Caco-2 (cell line): ENCODE measurements around the gene PAPPA2. TPM values are rescaled to one million over a fixed set of nuclear protein-coding genes. Genes with fewer than 3 reads are reported as not detected.

ENCODE experiments used
- BruUV-seq: library from RNA; stranded (reverse); fragments of 400-500 nt; replicated peaks from 2 replicates; lab custom pipeline; 2021; lab: Mats Ljungman, UMichigan
- CTCF ChIA-PET: fragments of 300-600 bp; sonication (Branson Sonifier 250); formaldehyde crosslinking; loops from one replicate; lab custom pipeline; 2022; ENCODE audit warnings: antibody characterized with exemption; lab: Charles Lee
- POLR2A ChIA-PET: fragments of 300-600 bp; sonication (Branson Sonifier 250); formaldehyde crosslinking; loops from one replicate; lab custom pipeline; 2022; ENCODE audit warnings: antibody characterized with exemption; lab: Charles Lee
- DNase-seq, 2 experiments: peaks; one replicate each; pipeline versions ENCODE4 v3.0.0 to v3.0.0-alpha.2; 2020 to 2022
- H3K27me3 ChIP-seq: replicated peaks from 2 replicates; pipeline ENCODE4 v1.6.0; 2011; ENCODE audit warnings: low read length; ENCODE audit not compliant: control insufficient read depth, insufficient read depth
- H3K36me3 ChIP-seq: 2 replicates; pipeline ENCODE4 v1.5.1; 2011; ENCODE audit warnings: low read length; ENCODE audit not compliant: control insufficient read depth, insufficient read depth
- H3K4me1 ChIP-seq: fragments of 250-450 bp; sonication (Bioruptor Pico); 2 replicates; pipeline ENCODE4 v1.5.1; 2020; ENCODE audit warnings: mild to moderate bottlenecking
- H3K4me3 ChIP-seq: 2 replicates; pipeline ENCODE4 v1.5.1; 2011; ENCODE audit warnings: low read depth, mild to moderate bottlenecking, control low read depth, low read length
- H3K9me3 ChIP-seq: fragments of 250-450 bp; sonication (Bioruptor Pico); 2 replicates; pipeline ENCODE4 v1.5.1; 2020; ENCODE audit warnings: mild to moderate bottlenecking, moderate library complexity
- H3K27ac Mint-ChIP-seq: one replicate; pipeline ENCODE4 v1.8.0; 2022; ENCODE audit warnings: mixed read lengths; ENCODE audit not compliant: unreplicated experiment
- H3K27me3 Mint-ChIP-seq: one replicate; pipeline ENCODE4 v1.8.0; 2022; ENCODE audit warnings: mixed read lengths; ENCODE audit not compliant: insufficient read depth, unreplicated experiment
- H3K36me3 Mint-ChIP-seq: one replicate; pipeline ENCODE4 v1.8.0; 2022; ENCODE audit warnings: mild to moderate bottlenecking, mixed read lengths; ENCODE audit not compliant: insufficient read depth, unreplicated experiment
- H3K4me1 Mint-ChIP-seq: one replicate; pipeline ENCODE4 v1.8.0; 2022; ENCODE audit warnings: low read depth, mixed read lengths; ENCODE audit not compliant: unreplicated experiment
- H3K4me3 Mint-ChIP-seq: one replicate; pipeline ENCODE4 v1.8.0; 2022; ENCODE audit warnings: mild to moderate bottlenecking, moderate library complexity, mixed read lengths; ENCODE audit not compliant: unreplicated experiment
- H3K9me3 Mint-ChIP-seq: one replicate; pipeline ENCODE4 v1.8.0; 2022; ENCODE audit warnings: mixed read lengths; ENCODE audit not compliant: unreplicated experiment
- CTCF ChIP-seq, 2 experiments: fragments of 200-600 bp in 1 of 2; IDR thresholded peaks; 1 replicate in 1 of 2; 2 replicates in 1 of 2; pipeline versions ENCODE4 v1.5.1 to v1.8.0; 2011 to 2022; ENCODE audit warnings: antibody characterized with exemption in 1 of 2, control low read depth in 1 of 2, inconsistent platforms in 1 of 2, low read depth in 1 of 2, low read length in 1 of 2, mild to moderate bottlenecking in 1 of 2, moderate library complexity in 1 of 2; ENCODE audit not compliant: insufficient read depth in 1 of 2, severe bottlenecking in 1 of 2, unreplicated experiment in 1 of 2
- intact Hi-C: fragments of 100-400 bp; cut with micrococcal nuclease; formaldehyde crosslinking; loops from one replicate; pipeline ENCODE4 v1.10.0; 2022; ENCODE audit not compliant: unreplicated experiment
- total RNA-seq: library from RNA; stranded (reverse); gene quantifications from 2 replicates; pipeline ENCODE4 v1.2.3, GENCODE V29; 2022

Gene PAPPA2
- total RNA-seq, 1 experiment from 2014 or later: 0.18 TPM

- H3K9me3 ChIP-seq: no peaks in the 10 kb centered on the region
- Mint-ChIP-seq H3K27ac (no peak overlapping the region), H3K4me3 (no peak overlapping the region), H3K27me3 (peaks cover 3% of the 10 kb centered on the region), H3K4me1 (no peaks in the 10 kb centered on the region), H3K36me3 (no peaks in the 10 kb centered on the region), H3K9me3 (no peaks in the 10 kb centered on the region)
- BruUV-seq: no TSS peak
- POLR2A ChIA-PET: no interaction called here
- no peak for TF ChIP-seq CTCF (IDR thresholded peaks at IDR 0.05; ENCODE audit: insufficient read depth in 1 of 2, low read depth in 1 of 2, low read length in 1 of 2, severe bottlenecking in 1 of 2, unreplicated experiment in 1 of 2)
- no peaks in the 10 kb centered on the region for H3K36me3 ChIP-seq
- CTCF ChIA-PET: no interaction called here
- no peak for DNase-seq
- H3K27me3 ChIP-seq: no peaks in the 10 kb centered on the region
- no peak overlapping the region for H3K4me3 ChIP-seq
- intact Hi-C loops: no loop called here
- no peaks in the 10 kb centered on the region for H3K4me1 ChIP-seq
Observed at GRCh38 chr1:176794897-176795508, 332.0 kb downstream of the PAPPA2 start.

- H3K9me3 Mint-ChIP-seq: no peaks in the 10 kb centered on the region
- POLR2A ChIA-PET: no interaction called here
- no peaks in the 10 kb centered on the region for H3K27me3 ChIP-seq
- DNase-seq: no peak
- BruUV-seq: no TSS peak
- no peaks in the 10 kb centered on the region for H3K4me1 ChIP-seq
- no peak for TF ChIP-seq CTCF (IDR thresholded peaks at IDR 0.05; ENCODE audit: insufficient read depth in 1 of 2, low read depth in 1 of 2, low read length in 1 of 2, severe bottlenecking in 1 of 2, unreplicated experiment in 1 of 2)
- no peak overlapping the region for H3K4me3 ChIP-seq
- H3K27me3 Mint-ChIP-seq: peaks cover 3% of the 10 kb centered on the region
- H3K36me3 Mint-ChIP-seq: no peaks in the 10 kb centered on the region
- H3K4me1 Mint-ChIP-seq: no peaks in the 10 kb centered on the region
- no peaks in the 10 kb centered on the region for H3K36me3 ChIP-seq
- no peak overlapping the region for H3K27ac Mint-ChIP-seq
- H3K4me3 Mint-ChIP-seq: no peak overlapping the region
- no peaks in the 10 kb centered on the region for H3K9me3 ChIP-seq
- CTCF ChIA-PET: no interaction called here
- intact Hi-C loops: no loop called here
Observed at GRCh38 chr1:176795929-176796328, 333.0 kb downstream of the PAPPA2 start.

GRCh38 chr1:176796583-176796982, 333.6 kb downstream of the PAPPA2 start:
- no peak overlapping the region for H3K4me3 Mint-ChIP-seq
- Histone ChIP-seq H3K9me3 (no peaks in the 10 kb centered on the region), H3K36me3 (no peaks in the 10 kb centered on the region), H3K27me3 (no peaks in the 10 kb centered on the region), H3K4me3 (no peak overlapping the region), H3K4me1 (no peaks in the 10 kb centered on the region)
- H3K27me3 Mint-ChIP-seq: peaks cover 3% of the 10 kb centered on the region
- no peak for TF ChIP-seq CTCF (IDR thresholded peaks at IDR 0.05; ENCODE audit: insufficient read depth in 1 of 2, low read depth in 1 of 2, low read length in 1 of 2, severe bottlenecking in 1 of 2, unreplicated experiment in 1 of 2)
- intact Hi-C loops: no loop called here
- H3K27ac Mint-ChIP-seq: no peak overlapping the region
- CTCF ChIA-PET: no interaction called here
- POLR2A ChIA-PET: no interaction called here
- no peaks in the 10 kb centered on the region for H3K36me3 Mint-ChIP-seq
- BruUV-seq: no TSS peak
- no peak for DNase-seq
- no peaks in the 10 kb centered on the region for H3K4me1 Mint-ChIP-seq
- H3K9me3 Mint-ChIP-seq: no peaks in the 10 kb centered on the region
